Hematopoietic multipotent progenitor cell treated with erythropoietin and hydrocortisone succinate and interleukin-3 and kit ligand, for 17 days (in vitro differentiated cells): Measurements from ENCODE around the gene GNL2.
A peak's percentile ranks its signal among the peaks of the same experiment; 100 is the strongest.
"Not testable (repeated sequence)": the region's sequence is repeated elsewhere in the genome, so short reads cannot be mapped to it uniquely, and the experiment has no call there.

Source experiments
- DNase-seq: peaks from one replicate; pipeline ENCODE4 v3.0.0-alpha.2; 2015; ENCODE audit warnings: low spot score

The GNL2 gene

GRCh38 chr1:37559080-37559479 is 36.7 kb downstream of the GNL2 start:
- DNase-seq: no peak

- no peak for DNase-seq
Measured at GRCh38 chr1:37558411-37558810, 37.3 kb downstream of the GNL2 start.

DNA sequence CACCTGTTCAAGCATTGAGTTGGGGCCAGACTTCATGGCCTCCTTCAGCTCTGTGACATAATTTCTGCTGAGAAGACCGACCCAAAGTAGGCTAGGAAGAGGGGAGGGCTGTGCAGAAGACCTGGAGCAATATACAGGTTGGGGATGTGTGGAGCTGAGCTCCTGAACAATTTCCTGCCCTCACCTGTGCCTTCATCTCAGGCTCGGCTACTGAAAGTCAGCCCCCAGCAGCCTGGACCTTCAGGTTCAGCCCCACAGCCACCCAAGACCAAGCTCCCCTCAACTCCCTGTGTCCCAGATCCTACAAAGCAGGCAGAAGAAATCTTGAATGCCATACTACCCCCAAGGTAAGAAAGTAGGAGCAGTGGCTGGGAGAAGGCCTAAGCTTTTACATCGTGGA is 38.3 kb downstream of the GNL2 start:
- no peak for DNase-seq

DNA sequence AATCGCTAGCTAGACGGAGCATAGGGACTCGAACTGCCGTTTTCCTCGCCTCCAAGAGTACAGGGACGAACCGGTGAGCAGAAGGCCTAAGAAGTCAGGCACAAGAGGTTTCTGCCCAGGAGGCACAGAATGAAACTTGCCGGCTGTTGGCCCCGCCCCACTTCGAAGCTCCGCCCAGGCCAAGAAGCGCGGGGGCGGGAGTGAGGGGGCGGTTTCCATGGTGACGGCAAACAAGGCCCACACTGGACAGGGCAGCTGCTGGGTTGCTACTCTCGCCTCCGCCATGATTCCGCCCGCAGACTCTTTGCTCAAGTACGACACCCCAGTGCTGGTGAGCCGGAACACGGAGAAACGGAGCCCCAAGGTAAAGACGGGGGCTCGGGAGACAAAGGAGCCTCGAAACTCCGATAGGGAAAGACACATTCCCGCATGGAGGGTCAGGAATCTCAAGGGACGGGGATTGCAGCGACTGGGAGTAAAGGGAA is 39.0 kb downstream of the GNL2 start, which contains the start of gene DNALI1:
Gene DNALI1 (plus strand): TSS at position 229 of the 485 bp plus-strand sequence. CDS start 55 bp downstream, at position 284.
- no peak for DNase-seq

GRCh38 chr1:37553927-37554808 is 41.6 kb downstream of the GNL2 start, which contains the start of gene SNIP1:
SNIP1 (minus strand) TSS chr1:37554293; CDS start chr1:37554229, 64 bp downstream.
- peak; percentile 95 for DNase-seq

- DNase-seq: peak; percentile 17
Measured at GRCh38 chr1:37553598-37553926, 42.2 kb downstream of the GNL2 start.

DNA sequence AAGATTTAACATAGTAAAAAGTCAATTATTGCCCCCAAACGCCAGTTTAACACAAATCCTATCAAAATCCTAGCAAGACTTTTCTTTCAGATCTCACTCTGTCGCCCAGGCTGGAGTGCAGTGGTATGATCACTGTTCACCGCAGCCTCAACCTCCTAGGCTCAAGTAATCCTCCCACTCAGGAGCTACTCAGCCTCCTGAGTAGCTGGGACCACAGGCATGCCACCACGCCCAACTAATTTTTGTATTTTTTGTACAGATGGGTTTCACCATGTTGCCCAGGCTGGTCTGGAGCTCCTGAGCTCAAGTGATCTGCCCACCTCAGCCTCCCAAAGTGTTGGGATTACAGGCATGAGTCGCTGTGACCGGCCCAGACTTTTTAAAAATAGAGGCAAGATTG is 46.4 kb downstream of the GNL2 start:
- no peak for DNase-seq

GRCh38 chr1:37545019-37545418 is 50.7 kb downstream of the GNL2 start:
- DNase-seq: no peak

DNA sequence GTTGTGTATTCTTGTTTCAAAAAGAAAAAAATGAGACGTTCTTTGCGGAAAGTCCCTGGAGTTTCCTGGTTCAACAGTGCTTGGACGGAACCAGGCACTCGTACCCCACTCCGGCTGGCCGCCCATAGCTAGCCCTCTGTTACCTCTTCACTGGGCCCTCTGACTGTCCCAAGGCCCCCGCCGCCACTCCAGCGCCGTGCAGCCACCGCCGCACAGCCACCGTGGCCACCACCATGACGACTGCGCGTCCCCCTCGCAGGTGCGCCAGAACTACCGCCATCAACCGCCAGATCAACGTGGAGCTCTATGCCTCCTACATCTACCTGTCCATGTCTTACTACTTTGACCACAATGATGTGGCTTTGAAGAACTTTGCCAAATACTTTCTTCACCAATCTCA is 51.2 kb downstream of the GNL2 start:
- DNase-seq: no peak

DNA sequence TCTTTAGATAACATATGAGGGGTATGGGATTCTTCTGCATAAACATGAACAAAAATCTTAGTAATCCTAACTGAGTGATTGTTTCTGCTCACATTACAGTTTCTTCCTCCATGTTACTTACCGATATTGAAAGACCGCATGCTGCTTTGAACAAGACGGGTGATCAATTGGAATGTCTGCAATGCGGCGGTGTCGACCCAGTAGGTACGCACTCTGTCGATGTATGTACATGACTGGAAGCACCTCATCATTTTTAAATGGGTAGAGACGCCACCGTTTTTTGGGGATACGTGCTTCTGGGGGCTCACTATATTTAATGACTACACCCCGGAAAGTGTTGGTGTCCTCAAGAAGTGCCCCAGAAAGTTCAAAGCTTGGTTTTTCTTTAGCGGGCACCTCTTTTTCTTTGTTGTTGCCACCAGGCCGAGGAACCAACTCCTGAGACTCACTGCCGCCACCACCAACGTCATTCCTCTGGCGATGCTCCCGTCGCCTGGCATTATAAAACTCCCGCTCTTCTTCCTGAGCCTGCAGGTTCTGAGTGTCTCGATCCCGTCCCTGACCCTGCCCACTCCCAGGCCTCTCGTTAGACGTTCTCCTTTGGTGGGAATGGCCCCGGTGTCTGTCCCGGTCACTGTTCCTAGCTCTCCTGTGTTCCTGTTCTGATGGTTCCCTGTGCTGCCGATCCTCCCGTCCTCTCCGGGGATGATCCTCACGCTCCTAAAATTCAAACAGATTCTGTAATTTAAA is 55.5 kb downstream of the GNL2 start:
- no peak for DNase-seq

GRCh38 chr1:37539154-37539553 is 56.6 kb downstream of the GNL2 start:
- DNase-seq: not testable (repeated sequence)

- no peak for DNase-seq
Measured at GRCh38 chr1:37537378-37537777, 58.4 kb downstream of the GNL2 start.

DNA sequence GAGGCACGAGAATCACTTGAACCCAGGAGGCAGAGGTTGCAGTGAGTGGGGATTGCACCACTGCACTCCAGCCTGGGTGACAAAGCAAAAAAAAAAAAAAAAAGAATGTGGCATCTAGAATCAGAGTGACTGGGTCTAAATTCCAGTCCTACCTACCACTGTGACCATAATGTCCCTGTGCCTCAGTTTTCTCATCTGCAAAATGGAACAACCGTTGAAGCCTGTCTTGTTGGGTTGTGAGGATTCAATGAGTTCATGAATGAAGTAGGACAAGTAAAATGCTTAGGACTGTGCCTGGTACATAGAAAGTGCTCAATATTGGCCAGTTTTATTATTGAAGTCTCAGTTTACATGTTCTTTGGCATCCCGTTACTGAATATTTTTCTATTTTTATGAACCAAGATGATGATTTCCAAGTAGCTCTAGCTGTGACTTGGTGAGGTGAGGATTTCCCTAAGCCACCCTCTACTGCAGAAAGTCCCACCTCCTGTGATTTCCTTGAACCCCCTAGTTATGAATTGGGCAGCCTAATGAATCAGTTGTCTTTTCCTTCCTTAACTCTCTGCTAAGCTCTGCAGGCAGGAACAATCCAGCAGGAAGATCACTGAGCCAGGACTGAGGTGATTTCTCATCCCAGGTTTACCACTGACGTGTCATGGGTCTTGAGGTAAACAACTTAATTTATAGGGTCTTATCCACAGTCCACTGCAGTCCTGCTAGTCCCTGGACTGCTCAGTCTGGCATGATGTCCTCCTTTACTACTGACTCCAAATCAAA is 62.2 kb downstream of the GNL2 start:
- no peak for DNase-seq

DNA sequence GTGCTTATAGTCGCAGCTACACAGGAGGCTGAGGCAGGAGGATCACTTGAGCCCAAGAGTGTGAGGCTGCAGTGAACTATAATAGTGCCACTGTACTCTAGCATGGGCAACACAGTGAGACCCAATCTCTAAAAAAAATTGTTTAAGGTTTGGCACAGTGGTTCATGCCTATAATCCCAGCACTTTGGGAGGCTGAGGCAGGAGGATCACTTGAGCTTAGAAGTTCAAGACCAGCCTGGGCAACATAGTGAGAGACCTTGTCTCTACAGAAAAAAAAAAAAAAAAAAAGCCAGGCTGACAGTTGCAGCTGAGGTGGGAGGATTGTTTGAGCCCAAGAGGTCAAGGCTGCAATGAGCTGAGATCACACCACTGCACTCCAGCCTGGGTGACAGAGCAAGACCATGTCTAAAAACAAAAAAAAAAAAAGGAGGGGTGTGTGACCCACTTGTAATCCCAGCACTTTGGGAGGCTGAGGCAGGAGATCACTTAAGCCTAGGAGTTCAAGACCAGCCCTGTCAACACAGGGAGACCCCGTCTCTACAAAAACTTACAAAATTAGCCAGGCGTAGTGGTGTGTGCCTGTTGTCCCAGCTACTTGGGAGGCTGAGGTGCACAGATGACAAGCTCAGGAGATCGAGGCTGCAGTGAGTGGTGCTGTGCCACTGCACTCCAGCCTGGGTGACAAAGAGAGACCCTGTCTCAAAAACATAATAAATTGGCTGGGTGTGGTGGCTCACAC is 63.1 kb downstream of the GNL2 start:
- not testable (repeated sequence) for DNase-seq

DNA sequence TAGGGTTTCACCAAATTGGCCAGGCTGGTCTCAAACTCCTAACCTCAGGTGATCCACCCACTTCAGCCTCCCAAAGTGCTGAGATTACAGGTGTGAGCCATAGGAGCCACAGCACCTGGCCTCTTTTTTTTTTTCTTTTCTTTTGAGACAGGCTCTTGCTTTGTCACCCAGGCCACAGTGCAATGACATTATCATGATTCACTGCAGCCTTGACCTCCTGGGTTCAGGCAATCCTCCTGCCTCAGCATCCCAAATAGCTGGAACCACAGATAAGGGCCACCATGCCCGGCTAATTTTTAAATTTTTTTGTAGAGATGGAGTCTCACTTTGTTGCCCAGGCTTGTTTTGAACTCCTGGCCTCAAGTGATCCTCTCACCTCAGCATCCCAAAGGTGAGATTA is 65.8 kb downstream of the GNL2 start:
- not testable (repeated sequence) for DNase-seq

GRCh38 chr1:37519613-37520012 is 76.1 kb downstream of the GNL2 start:
- DNase-seq: no peak

GRCh38 chr1:37518929-37519328 is 76.8 kb downstream of the GNL2 start:
- DNase-seq: not testable (repeated sequence)

GRCh38 chr1:37518241-37518640 is 77.5 kb downstream of the GNL2 start:
- DNase-seq: not testable (repeated sequence)

GRCh38 chr1:37517569-37517968 is 78.2 kb downstream of the GNL2 start:
- DNase-seq: no peak
